GM12891 (cell line): Measurements from ENCODE around the gene DIDO1.

ENCODE experiments used
- DNase-seq: peaks from one replicate; pipeline ENCODE4 v3.0.0; 2011; ENCODE audit warnings: low spot score; ENCODE audit not compliant: insufficient read length
- FAIRE-seq: peaks from 2 replicates; lab custom pipeline; 2011; peaks lifted over from hg19 to GRCh38; lab: Jason Lieb, UNC
- PAX5 ChIP-seq: IDR thresholded peaks from 2 replicates; pipeline ENCODE4 v1.6.1; 2011; ENCODE audit warnings: low read length, moderate library complexity, mild to moderate bottlenecking; ENCODE audit not compliant: insufficient read depth, severe bottlenecking
- POLR2A ChIP-seq: IDR thresholded peaks from 2 replicates; pipeline ENCODE4 v1.6.1; 2011; ENCODE audit warnings: low read depth, low read length, control low read depth
- POLR2AphosphoS5 ChIP-seq: IDR thresholded peaks from 2 replicates; pipeline ENCODE4 v1.6.1; 2011; ENCODE audit warnings: low read depth, low read length, control low read depth
- POU2F2 ChIP-seq: IDR thresholded peaks from 2 replicates; pipeline ENCODE4 v1.6.1; 2011; ENCODE audit warnings: low read depth, mild to moderate bottlenecking, control low read depth, low read length, moderate library complexity
- SPI1 ChIP-seq: IDR thresholded peaks from 2 replicates; pipeline ENCODE4 v1.6.1; 2011; ENCODE audit warnings: low read depth, low read length, control low read depth
- TAF1 ChIP-seq: IDR thresholded peaks from 2 replicates; pipeline ENCODE4 v1.6.1; 2011; ENCODE audit warnings: low read depth, low read length, control low read depth

Gene DIDO1

DNA sequence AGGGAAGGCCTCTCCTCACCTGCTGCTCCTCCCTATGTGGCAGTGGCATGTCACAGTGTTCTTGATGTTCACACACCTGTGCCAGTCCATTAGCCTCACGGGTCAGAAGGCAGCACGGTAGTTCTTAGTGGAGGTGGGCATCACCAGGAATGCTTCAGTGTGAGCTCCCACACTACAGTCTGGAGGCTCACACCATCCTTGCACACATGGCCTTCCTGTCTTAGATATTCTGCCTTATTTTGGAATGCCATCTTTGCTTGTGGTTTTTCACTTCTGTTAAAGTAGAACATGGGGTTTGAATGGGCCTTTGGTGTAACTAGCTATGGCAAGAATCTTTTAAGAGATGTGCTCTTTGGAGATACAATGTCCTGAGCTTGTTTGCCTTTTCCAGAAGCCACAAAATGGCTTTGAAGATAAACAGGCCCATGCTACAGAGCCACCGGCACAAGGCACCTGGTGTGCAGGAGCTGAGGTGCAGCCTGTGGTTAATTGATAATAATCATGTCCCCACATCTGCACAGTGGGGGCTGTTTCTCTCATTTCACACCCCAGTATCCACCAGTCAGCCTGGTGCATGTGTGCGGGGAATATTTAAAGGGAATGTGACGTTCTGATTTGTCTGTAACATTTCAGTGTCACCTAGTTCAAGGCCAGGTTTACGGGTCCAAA is 23.0 kb upstream of the DIDO1 start:
- TF ChIP-seq TAF1 = no peak
- TF ChIP-seq SPI1 = no peak
- no peak; the same call in 1 of the 2 replicates for TF ChIP-seq POLR2A
- TF ChIP-seq POU2F2 = no peak
- 0 out of 2 replicates have a peak, but pooled peaks have one; percentile 39 for TF ChIP-seq POLR2AphosphoS5
- TF ChIP-seq PAX5 = no peak
- no peak for FAIRE-seq
- no peak for DNase-seq

DNA sequence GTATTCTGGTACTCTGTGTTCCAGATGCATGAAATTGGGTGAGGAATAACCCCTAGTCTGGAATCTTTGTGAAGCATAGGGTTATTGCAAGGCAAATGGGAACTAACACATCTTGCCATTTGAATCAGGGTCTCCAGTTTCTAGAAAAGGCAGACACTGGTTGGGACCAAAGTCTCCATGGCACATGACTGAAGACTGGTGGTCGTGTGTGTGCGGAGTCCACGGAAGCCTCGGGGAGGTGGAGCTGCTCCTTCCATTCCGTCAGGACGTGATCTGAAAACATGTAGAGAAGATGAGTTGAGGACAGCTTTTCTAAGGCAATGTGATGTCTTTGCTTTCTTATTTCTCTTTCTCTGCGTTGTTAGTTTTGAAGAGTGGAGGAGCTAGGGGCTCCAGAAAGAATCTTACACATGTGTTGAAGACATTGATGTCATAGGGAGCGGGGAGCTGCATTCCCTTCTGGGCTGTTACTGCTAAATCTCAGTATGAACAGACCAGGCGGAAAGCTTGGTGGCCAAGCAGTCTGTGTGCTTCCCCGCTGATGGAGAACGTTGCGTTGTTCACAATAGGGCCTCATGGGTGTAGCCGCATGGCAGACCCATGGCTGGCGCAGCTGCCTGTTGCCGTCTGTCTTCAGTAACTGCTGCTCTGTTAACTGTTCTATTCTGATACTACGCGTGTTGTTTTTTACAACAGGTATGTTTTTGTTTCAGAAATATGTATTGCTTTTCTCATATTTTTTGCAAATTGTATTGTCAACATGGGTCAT is 21.4 kb upstream of the DIDO1 start:
- TF ChIP-seq POLR2AphosphoS5 = no peak
- TF ChIP-seq PAX5 = no peak
- TF ChIP-seq POLR2A = no peak
- TF ChIP-seq POU2F2 = no peak
- TF ChIP-seq SPI1 = no peak
- TF ChIP-seq TAF1 = no peak
- DNase-seq = no peak
- no peak for FAIRE-seq

DNA sequence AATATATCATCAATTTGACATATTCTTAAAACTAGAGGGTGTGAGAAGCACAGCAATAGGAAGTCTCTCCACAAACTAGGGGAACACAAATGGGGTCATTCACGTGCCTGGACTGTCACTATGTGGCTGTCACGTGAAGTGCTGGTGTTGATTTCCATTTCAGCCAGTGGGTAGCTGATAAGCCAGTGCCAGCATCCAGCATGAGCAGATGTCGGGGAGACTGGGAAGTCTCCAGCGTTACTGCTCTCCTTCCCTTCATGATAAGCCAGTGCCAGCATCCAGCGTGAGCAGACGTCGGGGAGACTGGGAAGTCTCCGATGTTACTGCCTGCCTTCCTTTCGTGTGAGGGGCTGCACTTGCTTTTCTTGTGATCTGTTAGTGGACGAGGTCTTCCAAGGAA is 20.6 kb upstream of the DIDO1 start:
- TF ChIP-seq SPI1 (no peak), PAX5 (no peak), POU2F2 (no peak), POLR2A (no peak; the same call in 1 of the 2 replicates), TAF1 (no peak), POLR2AphosphoS5 (no peak)
- no peak for DNase-seq
- no peak for FAIRE-seq

DNA sequence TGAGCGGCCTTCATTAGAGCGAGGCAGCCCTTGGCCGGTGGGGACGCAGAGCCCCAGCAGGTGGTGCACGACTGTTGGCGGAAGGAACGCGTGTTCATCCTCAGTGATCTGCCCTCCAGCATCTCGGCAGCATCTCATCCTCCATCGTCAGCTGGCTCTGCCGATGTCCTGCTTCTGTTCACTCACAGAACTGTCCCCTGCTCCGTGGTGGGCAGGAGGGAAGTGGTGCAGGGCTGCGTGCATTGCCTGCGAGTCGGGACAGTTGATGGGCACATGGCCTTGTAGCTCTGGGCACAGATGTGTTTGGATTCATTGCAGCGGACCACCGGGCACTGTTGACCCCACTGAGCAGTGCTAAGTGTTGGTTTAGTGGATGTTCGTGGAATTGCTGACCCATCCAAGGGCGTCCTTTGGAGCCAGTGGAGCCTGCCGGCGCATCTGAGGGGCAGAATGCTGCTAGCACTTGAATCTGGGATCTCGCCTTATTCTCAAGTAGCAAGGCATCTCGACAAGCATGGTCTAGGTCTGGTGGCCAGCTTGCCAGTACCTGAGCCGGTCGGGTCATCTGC is 19.6 kb upstream of the DIDO1 start:
- no peak for FAIRE-seq
- no peak for TF ChIP-seq TAF1
- TF ChIP-seq POLR2AphosphoS5 = no peak
- TF ChIP-seq POU2F2 = no peak
- no peak; the same call in 1 of the 2 replicates for TF ChIP-seq POLR2A
- DNase-seq = no peak

DNA sequence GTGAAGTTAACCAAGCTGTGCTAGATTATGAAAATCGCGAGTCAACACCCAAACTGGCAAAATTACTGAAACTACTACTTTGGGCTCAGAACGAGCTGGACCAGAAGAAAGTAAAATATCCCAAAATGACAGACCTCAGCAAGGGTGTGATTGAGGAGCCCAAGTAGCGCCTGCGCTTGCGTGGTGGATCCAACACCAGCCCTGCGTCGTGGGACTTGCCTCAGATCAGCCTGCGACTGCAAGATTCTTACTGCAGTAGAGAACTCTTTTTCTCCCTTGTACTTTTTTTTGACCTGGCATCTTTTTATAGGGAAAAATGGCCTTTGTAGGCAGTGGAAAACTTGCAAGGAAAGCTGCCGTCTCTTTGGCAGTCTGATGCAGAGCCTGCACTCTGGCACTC is 18.4 kb upstream of the DIDO1 start:
- DNase-seq (no peak), FAIRE-seq (no peak)
- TF ChIP-seq SPI1 = no peak
- no peak for TF ChIP-seq POU2F2
- no peak for TF ChIP-seq POLR2AphosphoS5
- no peak for TF ChIP-seq POLR2A
- no peak for TF ChIP-seq TAF1
- no peak for TF ChIP-seq PAX5

DNA sequence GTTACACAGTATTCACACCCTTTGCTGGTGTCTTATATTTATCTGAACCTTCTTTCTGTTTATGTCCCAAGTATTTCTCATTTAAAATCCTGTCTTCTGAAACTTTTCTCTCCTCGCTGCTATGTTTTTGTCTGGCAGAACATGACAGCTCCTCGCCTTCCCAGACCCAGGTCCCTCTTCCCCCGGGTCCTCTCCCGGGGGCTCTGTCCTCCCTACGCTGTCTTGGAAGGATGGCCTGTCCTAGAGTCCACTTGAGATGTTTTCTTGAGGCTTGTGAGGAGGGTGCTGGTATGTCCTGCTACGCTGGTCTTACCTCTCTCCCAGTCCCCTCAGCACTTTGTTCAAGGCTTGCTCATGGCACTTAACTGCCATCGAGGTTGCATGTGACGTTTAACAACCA is 17.9 kb upstream of the DIDO1 start:
- DNase-seq = no peak
- TF ChIP-seq POLR2A (no peak), PAX5 (no peak), POLR2AphosphoS5 (no peak), TAF1 (no peak), SPI1 (no peak), POU2F2 (no peak)
- no peak for FAIRE-seq

DNA sequence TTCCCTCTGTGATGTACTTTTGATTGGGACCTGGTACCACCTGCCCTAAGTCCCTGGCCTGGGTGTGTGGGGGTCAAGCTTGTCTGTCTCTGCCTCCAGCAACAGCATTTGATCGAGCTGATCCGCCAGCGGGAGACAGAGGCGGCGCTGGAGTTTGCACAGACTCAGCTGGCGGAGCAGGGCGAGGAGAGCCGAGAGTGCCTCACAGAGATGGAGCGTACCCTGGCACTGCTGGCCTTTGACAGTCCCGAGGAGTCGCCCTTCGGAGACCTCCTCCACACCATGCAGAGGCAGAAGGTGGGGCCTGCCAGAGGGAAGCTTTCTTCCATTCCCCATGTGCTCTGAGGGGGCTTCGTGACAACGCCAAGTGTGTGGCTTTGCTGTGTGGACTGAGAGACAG is 17.1 kb upstream of the DIDO1 start:
- no peak for FAIRE-seq
- no peak for DNase-seq
- TF ChIP-seq POLR2AphosphoS5 = no peak

DNA sequence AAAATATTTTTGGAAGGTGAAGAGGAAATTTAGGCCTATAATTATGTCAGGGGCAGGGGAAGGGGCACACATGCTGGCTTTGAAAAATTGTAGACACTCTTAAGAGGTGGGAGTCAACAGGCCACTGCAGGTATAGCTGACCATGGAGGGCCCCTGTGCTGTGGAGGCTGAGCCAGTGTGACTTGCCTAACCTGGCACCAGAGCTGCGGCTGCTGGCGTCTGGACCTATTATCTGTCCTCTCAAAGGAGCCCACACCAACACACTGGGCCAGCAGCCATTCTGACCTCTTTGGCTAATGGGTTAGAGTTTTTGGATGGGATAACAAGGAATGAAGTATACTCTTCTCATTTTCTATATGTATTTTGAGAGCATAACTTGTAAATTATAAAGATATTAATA is 16.2 kb upstream of the DIDO1 start:
- no peak for TF ChIP-seq SPI1
- TF ChIP-seq POLR2A = no peak
- no peak for TF ChIP-seq TAF1
- no peak for TF ChIP-seq POU2F2
- no peak for TF ChIP-seq PAX5
- no peak for TF ChIP-seq POLR2AphosphoS5
- FAIRE-seq (no peak), DNase-seq (no peak)

DNA sequence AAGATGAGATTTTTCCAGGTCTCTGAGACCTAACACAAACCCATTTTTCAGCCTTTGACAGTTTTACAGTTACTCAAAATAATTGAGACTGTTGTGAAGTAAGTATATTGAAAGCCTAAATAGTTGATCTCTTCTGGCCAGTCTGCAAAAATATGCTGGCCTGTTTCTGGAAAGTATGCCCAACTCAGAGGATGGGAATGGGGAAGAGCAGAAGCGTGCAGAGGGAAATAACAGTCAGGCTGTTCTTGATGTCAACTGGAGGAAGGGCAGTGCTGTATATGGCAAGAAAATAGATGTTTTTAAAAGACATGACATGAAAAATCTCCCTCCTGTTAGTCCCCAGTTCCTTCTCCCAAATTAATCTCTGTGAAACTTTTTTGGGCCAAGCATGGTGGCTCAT is 15.5 kb upstream of the DIDO1 start:
- no peak for FAIRE-seq
- DNase-seq = no peak
- TF ChIP-seq SPI1 = no peak
- TF ChIP-seq PAX5 = no peak
- TF ChIP-seq TAF1 = no peak
- no peak for TF ChIP-seq POU2F2
- TF ChIP-seq POLR2AphosphoS5 = no peak
- TF ChIP-seq POLR2A = no peak
